ENCODE results near the gene FOXN1.

DNA sequence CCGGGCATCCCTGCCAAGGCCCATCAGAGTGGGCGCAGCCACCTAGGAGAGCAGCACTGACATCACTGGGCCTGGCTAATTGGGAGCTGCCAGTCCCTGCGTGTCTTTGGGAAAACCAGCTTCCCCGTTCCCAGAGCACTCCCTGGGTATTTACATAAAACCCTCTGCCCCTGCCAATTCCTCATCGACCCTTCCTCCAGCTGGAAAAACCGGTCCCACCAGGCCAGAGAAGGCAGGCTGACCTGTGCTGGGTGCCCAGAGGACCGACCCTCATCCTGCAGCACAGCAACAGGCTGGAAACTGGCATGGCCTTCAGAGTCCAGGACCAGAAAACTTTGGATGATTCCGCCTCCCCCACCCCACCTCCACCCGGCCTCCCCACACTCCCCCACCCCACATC is 8.2 kb upstream of the FOXN1 start:
- TF ChIP-seq, protein P1, sequence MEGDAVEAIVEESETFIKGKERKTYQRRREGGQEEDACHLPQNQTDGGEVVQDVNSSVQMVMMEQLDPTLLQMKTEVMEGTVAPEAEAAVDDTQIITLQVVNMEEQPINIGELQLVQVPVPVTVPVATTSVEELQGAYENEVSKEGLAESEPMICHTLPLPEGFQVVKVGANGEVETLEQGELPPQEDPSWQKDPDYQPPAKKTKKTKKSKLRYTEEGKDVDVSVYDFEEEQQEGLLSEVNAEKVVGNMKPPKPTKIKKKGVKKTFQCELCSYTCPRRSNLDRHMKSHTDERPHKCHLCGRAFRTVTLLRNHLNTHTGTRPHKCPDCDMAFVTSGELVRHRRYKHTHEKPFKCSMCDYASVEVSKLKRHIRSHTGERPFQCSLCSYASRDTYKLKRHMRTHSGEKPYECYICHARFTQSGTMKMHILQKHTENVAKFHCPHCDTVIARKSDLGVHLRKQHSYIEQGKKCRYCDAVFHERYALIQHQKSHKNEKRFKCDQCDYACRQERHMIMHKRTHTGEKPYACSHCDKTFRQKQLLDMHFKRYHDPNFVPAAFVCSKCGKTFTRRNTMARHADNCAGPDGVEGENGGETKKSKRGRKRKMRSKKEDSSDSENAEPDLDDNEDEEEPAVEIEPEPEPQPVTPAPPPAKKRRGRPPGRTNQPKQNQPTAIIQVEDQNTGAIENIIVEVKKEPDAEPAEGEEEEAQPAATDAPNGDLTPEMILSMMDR (IDR thresholded peaks at IDR 0.05), result no peak
- TF ChIP-seq MYC (IDR thresholded peaks at IDR 0.05; ENCODE audit: borderline replicate concordance, low read length), result no peak
- no peak for TF ChIP-seq RFX5 (IDR thresholded peaks at IDR 0.05)
- TF ChIP-seq MAZ (IDR thresholded peaks at IDR 0.05; ENCODE audit: borderline replicate concordance, low read depth, low read length), result no peak
- no peak for TF ChIP-seq KDM1A (IDR thresholded peaks at IDR 0.05; ENCODE audit: low read depth)

Measured in A549 (cell line).